ENCODE data around the gene CAMK2N1.

DNA sequence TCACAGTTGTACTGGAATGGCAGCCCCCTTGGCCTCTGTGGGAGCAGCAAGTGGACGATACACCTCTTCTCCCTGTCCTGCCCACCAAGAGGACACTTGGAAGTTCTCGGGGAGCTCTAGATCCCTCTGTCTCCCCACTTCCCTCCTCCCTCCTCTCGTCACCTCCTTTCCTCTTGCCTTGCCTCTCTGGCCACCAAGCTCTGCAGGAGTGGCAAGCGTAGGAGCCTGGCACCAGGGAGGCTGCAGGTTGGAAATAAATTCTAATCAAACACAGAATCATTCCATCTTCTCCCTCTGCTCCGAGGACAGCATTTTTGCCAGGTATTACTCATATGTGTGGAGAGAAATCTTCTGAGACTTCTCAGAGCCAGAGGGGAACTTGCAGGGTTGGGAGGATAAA lies 20.8 kb downstream of the CAMK2N1 start:
- TF ChIP-seq, protein P1, sequence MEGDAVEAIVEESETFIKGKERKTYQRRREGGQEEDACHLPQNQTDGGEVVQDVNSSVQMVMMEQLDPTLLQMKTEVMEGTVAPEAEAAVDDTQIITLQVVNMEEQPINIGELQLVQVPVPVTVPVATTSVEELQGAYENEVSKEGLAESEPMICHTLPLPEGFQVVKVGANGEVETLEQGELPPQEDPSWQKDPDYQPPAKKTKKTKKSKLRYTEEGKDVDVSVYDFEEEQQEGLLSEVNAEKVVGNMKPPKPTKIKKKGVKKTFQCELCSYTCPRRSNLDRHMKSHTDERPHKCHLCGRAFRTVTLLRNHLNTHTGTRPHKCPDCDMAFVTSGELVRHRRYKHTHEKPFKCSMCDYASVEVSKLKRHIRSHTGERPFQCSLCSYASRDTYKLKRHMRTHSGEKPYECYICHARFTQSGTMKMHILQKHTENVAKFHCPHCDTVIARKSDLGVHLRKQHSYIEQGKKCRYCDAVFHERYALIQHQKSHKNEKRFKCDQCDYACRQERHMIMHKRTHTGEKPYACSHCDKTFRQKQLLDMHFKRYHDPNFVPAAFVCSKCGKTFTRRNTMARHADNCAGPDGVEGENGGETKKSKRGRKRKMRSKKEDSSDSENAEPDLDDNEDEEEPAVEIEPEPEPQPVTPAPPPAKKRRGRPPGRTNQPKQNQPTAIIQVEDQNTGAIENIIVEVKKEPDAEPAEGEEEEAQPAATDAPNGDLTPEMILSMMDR (IDR thresholded peaks at IDR 0.05) = no peak
- no peak for TF ChIP-seq POLR2A (IDR thresholded peaks at IDR 0.05)
